Caco-2 (cell line): Measurements from ENCODE around the gene ISOC2. TPM values are rescaled to one million over a fixed set of nuclear protein-coding genes. Genes with fewer than 3 reads are reported as not detected.

ENCODE experiments used
- BruUV-seq: library from RNA; stranded (reverse); fragments of 400-500 nt; replicated peaks from 2 replicates; lab custom pipeline; 2021; lab: Mats Ljungman, UMichigan
- CTCF ChIA-PET: fragments of 300-600 bp; sonication (Branson Sonifier 250); formaldehyde crosslinking; loops from one replicate; lab custom pipeline; 2022; ENCODE audit warnings: antibody characterized with exemption; lab: Charles Lee
- POLR2A ChIA-PET: fragments of 300-600 bp; sonication (Branson Sonifier 250); formaldehyde crosslinking; loops from one replicate; lab custom pipeline; 2022; ENCODE audit warnings: antibody characterized with exemption; lab: Charles Lee
- DNase-seq, 2 experiments: peaks; one replicate each; pipeline versions ENCODE4 v3.0.0 to v3.0.0-alpha.2; 2020 to 2022
- H3K27me3 ChIP-seq: replicated peaks from 2 replicates; pipeline ENCODE4 v1.6.0; 2011; ENCODE audit warnings: low read length; ENCODE audit not compliant: control insufficient read depth, insufficient read depth
- H3K36me3 ChIP-seq: 2 replicates; pipeline ENCODE4 v1.5.1; 2011; ENCODE audit warnings: low read length; ENCODE audit not compliant: control insufficient read depth, insufficient read depth
- H3K4me1 ChIP-seq: fragments of 250-450 bp; sonication (Bioruptor Pico); 2 replicates; pipeline ENCODE4 v1.5.1; 2020; ENCODE audit warnings: mild to moderate bottlenecking
- H3K4me3 ChIP-seq: 2 replicates; pipeline ENCODE4 v1.5.1; 2011; ENCODE audit warnings: low read depth, mild to moderate bottlenecking, control low read depth, low read length
- H3K9me3 ChIP-seq: fragments of 250-450 bp; sonication (Bioruptor Pico); 2 replicates; pipeline ENCODE4 v1.5.1; 2020; ENCODE audit warnings: mild to moderate bottlenecking, moderate library complexity
- H3K27ac Mint-ChIP-seq: one replicate; pipeline ENCODE4 v1.8.0; 2022; ENCODE audit warnings: mixed read lengths; ENCODE audit not compliant: unreplicated experiment
- H3K27me3 Mint-ChIP-seq: one replicate; pipeline ENCODE4 v1.8.0; 2022; ENCODE audit warnings: mixed read lengths; ENCODE audit not compliant: insufficient read depth, unreplicated experiment
- H3K36me3 Mint-ChIP-seq: one replicate; pipeline ENCODE4 v1.8.0; 2022; ENCODE audit warnings: mild to moderate bottlenecking, mixed read lengths; ENCODE audit not compliant: insufficient read depth, unreplicated experiment
- H3K4me1 Mint-ChIP-seq: one replicate; pipeline ENCODE4 v1.8.0; 2022; ENCODE audit warnings: low read depth, mixed read lengths; ENCODE audit not compliant: unreplicated experiment
- H3K4me3 Mint-ChIP-seq: one replicate; pipeline ENCODE4 v1.8.0; 2022; ENCODE audit warnings: mild to moderate bottlenecking, moderate library complexity, mixed read lengths; ENCODE audit not compliant: unreplicated experiment
- H3K9me3 Mint-ChIP-seq: one replicate; pipeline ENCODE4 v1.8.0; 2022; ENCODE audit warnings: mixed read lengths; ENCODE audit not compliant: unreplicated experiment
- CTCF ChIP-seq, 2 experiments: fragments of 200-600 bp in 1 of 2; IDR thresholded peaks; 1 replicate in 1 of 2; 2 replicates in 1 of 2; pipeline versions ENCODE4 v1.5.1 to v1.8.0; 2011 to 2022; ENCODE audit warnings: antibody characterized with exemption in 1 of 2, control low read depth in 1 of 2, inconsistent platforms in 1 of 2, low read depth in 1 of 2, low read length in 1 of 2, mild to moderate bottlenecking in 1 of 2, moderate library complexity in 1 of 2; ENCODE audit not compliant: insufficient read depth in 1 of 2, severe bottlenecking in 1 of 2, unreplicated experiment in 1 of 2
- intact Hi-C: fragments of 100-400 bp; cut with micrococcal nuclease; formaldehyde crosslinking; loops from one replicate; pipeline ENCODE4 v1.10.0; 2022; ENCODE audit not compliant: unreplicated experiment
- total RNA-seq: library from RNA; stranded (reverse); gene quantifications from 2 replicates; pipeline ENCODE4 v1.2.3, GENCODE V29; 2022

Gene ISOC2
- total RNA-seq, 1 experiment from 2014 or later: 40.6 TPM

GRCh38 chr19:55485439-55486011, 24.1 kb upstream of the ISOC2 start:
- H3K4me1 ChIP-seq: 0 out of 2 replicates have a peak, but pooled peaks cover 3% of the 10 kb centered on the region
- H3K27me3 Mint-ChIP-seq: no peaks in the 10 kb centered on the region
- TF ChIP-seq CTCF (IDR thresholded peaks at IDR 0.05; ENCODE audit: insufficient read depth in 1 of 2, low read depth in 1 of 2, low read length in 1 of 2, severe bottlenecking in 1 of 2, unreplicated experiment in 1 of 2): no peak
- DNase-seq: no peak
- ChIA-PET CTCF (interaction anchor here (0.9 to 2.6 kb wide), 6 partner anchors 8 to 96 kb away, joined by 3 to 19 read pairs (median 5); partner anchors contain the start of genes ISOC2 and ZNF628), POLR2A (interaction anchor here (1.0 to 1.2 kb wide), 6 partner anchors 9 to 205 kb away, joined by 3 to 22 read pairs (median 6); partner anchors contain the start of genes HSPBP1, UBE2S and ZNF628)
- H3K36me3 Mint-ChIP-seq: peaks cover 23% of the 10 kb centered on the region
- TSS peak; percentile 60 for BruUV-seq
- H3K9me3 ChIP-seq: no peaks in the 10 kb centered on the region
- H3K4me3 ChIP-seq: peak overlapping the region; percentile 90
- H3K27ac Mint-ChIP-seq: peak overlapping the region; percentile 73
- H3K27me3 ChIP-seq: no peaks in the 10 kb centered on the region
- H3K9me3 Mint-ChIP-seq: no peaks in the 10 kb centered on the region
- no peaks in the 10 kb centered on the region; the same call in 1 of the 2 replicates for H3K36me3 ChIP-seq
- peaks cover 7% of the 10 kb centered on the region for H3K4me1 Mint-ChIP-seq
- intact Hi-C loops: no loop called here
- peak overlapping the region; percentile 76 for H3K4me3 Mint-ChIP-seq

GRCh38 chr19:55484593-55485438, 23.4 kb upstream of the ISOC2 start, which contains the start of gene NAT14:
Gene NAT14 (plus strand): TSS chr19:55485188. CDS start chr19:55485709, 521 bp downstream.
- Mint-ChIP-seq H3K27me3 (no peaks in the 10 kb centered on the region), H3K9me3 (no peaks in the 10 kb centered on the region), H3K27ac (peak within 1 kb of the TSS; percentile 73), H3K4me3 (peak within 1 kb of the TSS; percentile 76), H3K4me1 (peaks cover 7% of the 10 kb centered on the region), H3K36me3 (peaks cover 23% of the 10 kb centered on the region)
- Histone ChIP-seq H3K27me3 (no peaks in the 10 kb centered on the region), H3K4me3 (peak within 1 kb of the TSS; percentile 90), H3K36me3 (no peaks in the 10 kb centered on the region; the same call in 1 of the 2 replicates), H3K4me1 (0 out of 2 replicates have a peak, but pooled peaks cover 3% of the 10 kb centered on the region), H3K9me3 (no peaks in the 10 kb centered on the region)
- no peak for TF ChIP-seq CTCF (IDR thresholded peaks at IDR 0.05; ENCODE audit: insufficient read depth in 1 of 2, low read depth in 1 of 2, low read length in 1 of 2, severe bottlenecking in 1 of 2, unreplicated experiment in 1 of 2)
- DNase-seq: peak; percentile 78 to 88
- POLR2A ChIA-PET: interaction anchor here (0.6 to 1.2 kb wide), 8 partner anchors 9 to 1843 kb away, joined by 3 to 22 read pairs (median 6); partner anchors contain the start of genes HSPBP1, ISOC2, UBE2S and ZNF628
- intact Hi-C loops: no loop called here
- CTCF ChIA-PET: interaction anchor here (0.9 to 2.6 kb wide), 6 partner anchors 8 to 97 kb away, joined by 3 to 19 read pairs (median 5); partner anchors contain the start of genes ISOC2 and ZNF628
- no TSS peak for BruUV-seq
